Measurements from ENCODE around the gene PPM1L.

DNA sequence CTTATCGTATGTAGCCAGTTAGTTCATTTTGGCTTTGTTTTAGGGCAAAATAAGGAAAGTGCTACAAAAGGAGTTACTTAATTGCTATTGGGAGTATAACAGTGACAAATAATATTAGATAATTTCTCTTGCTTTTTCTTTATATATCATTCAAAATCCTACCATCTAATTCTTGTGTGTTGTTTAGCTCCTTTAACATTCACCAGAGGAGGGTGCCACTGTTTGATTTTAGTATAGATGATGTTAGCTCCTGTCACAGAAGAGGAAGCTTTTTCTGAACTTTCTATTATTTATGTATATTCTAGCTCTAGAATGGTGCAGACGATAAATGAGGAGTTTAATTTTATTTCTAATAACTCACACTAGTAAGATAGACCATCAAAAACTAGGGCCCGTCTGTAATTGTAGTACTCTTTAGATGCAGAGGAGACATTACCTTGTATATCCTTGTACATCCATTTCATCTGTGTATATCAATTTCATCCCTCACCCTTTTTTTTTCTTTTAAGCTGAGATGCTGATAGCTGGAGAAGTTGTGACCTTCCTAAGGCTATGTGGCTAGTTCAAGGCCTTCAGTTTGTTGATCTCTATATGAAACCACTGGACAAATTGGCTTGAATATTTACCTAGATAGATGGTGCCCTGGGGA is 3.0 kb downstream of the PPM1L start:
- no peak for TF ChIP-seq CTCF (IDR thresholded peaks at IDR 0.05)
- TF ChIP-seq POLR2A (IDR thresholded peaks at IDR 0.05), result no peak
